T47D (cell line): ENCODE measurements around the gene HTR4.
A peak's percentile ranks its signal among the peaks of the same experiment; 100 is the strongest.

Source experiments
- DNase-seq, 2 experiments: peaks; one replicate each; pipeline versions ENCODE4 v3.0.0 to v3.0.0-alpha.2; 2011 to 2012; ENCODE audit warnings: low read depth in 1 of 2, low spot score in 1 of 2
- JUND ChIP-seq: IDR thresholded peaks from 2 replicates; pipeline ENCODE4 v1.6.1; 2012; ENCODE audit warnings: low read depth
- in situ Hi-C: cut with HindIII; loops from 2 replicates; pipeline ENCODE4 v1.10.0; 2016; ENCODE audit warnings: low sequenced_read_pairs, low pct_unique_long_range_greater_than_20kb

The HTR4 gene

GRCh38 chr5:148467958-148468357 is 186.4 kb downstream of the HTR4 start:
- no peak for DNase-seq
- no peak for TF ChIP-seq JUND
- in situ Hi-C loops, result no loop called here

GRCh38 chr5:148466236-148466580 is 188.1 kb downstream of the HTR4 start:
- no peak for DNase-seq
- no peak for TF ChIP-seq JUND
- in situ Hi-C loops, result no loop called here

DNA sequence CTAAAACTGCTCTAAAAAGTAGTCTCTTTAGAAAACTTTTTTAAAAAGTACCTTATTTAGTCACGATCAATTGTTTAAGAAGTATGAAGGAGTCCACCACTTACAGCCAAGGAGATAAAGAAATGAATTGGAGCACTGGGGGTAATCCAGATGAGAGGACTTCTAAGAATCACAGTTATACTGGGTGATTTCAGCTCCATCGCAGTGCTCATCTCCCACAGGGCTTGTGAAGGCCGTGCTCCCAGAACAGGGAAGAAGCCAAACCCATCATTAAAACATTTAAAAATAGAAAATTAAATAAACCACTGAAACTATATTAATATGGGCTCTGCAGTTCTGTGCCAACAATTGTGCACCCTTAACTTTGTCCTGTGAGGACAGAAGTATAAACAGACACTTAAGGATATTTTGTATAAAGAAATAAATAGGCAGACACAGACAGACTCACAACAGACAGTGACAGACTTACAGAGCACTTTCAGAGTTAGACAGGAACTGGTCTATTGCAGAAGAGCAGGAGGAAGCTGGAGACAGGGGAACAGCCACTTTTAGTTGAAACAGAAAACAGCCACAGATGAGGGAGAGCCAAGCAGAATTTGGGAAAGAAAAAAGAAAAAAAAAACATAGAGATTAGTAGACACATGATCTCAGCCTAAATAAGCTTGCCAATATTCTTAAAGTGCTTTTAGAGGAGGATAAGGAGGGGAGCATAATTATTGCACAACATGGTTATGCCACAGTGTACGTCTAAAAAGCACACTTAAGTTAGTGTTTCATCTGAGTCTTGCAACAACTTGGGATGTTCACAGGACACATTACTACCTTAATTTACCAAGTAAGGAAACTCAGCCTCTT is 188.7 kb downstream of the HTR4 start:
- in situ Hi-C loops, result no loop called here
- no peak for TF ChIP-seq JUND
- DNase-seq, result no peak

DNA sequence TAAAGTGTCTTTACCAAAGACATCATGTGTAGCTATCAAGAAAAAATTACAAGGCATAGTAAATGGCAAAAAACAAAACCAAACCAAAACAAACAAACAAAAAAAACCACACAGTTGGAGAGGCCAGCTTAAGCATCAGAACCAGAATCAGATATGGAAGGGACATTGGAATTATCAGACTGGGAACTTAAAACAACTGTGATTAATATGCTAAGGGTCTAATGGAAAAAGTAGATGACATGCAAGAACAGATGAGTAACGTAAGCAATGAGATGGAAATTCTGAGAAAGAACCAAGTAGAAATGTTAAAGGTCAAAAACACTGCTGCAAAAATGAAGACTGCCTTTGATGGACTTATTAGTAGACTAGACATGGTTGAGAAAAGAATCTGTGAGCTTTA is 194.7 kb downstream of the HTR4 start:
- no peak for TF ChIP-seq JUND
- DNase-seq, result no peak
- in situ Hi-C loops, result no loop called here

DNA sequence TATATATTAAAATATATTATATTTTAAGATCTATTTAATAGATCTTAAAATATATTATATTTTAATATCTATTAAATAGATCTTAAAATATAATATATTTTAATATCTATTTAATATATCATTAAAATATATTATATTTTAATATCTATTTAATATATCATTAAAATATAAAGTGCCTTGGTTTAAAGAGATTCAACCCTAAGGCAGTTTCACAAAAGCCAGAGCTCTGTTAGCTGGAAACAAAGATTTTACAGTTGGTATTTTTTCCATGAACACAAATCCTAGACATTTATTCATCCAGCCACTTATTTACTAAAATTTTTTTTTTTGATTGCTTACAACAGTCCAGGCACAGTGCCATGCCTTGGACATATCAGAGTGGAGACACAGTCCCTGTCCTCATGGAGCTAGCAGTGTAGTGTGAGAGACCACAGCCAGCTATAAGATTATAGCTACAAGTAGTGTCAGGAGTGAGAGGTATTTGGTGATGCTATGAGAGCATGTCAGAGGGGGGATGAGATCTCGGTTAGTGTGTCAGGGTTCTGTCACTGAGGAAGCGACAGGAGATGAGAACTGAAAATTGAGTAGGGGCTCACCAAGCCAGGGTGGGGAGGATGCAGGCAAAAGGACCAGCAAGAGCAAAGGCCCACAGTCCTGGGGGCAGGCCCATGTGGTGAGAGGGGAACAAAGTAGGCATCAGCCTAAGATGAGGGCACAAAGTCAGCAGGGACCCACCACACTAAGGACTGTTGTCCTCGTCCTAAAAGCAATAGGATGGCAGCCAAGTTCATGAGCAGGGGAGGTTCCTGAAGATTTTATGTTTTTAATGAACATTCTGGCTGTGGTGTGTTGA is 196.1 kb downstream of the HTR4 start:
- in situ Hi-C loops, result no loop called here
- no peak for DNase-seq
- TF ChIP-seq JUND, result no peak

- in situ Hi-C loops, result no loop called here
- no peak for DNase-seq
- no peak for TF ChIP-seq JUND
Observed at GRCh38 chr5:148457183-148457620, 197.1 kb downstream of the HTR4 start.

GRCh38 chr5:148455185-148455584 is 199.1 kb downstream of the HTR4 start:
- in situ Hi-C loops, result no loop called here
- DNase-seq, result no peak

GRCh38 chr5:148454576-148454975 is 199.8 kb downstream of the HTR4 start:
- DNase-seq, result no peak
- no peak for TF ChIP-seq JUND
- in situ Hi-C loops, result no loop called here

More at GRCh38 chr5:148455185-148455584, 199.1 kb downstream of the HTR4 start:
- no peak for TF ChIP-seq JUND

- in situ Hi-C loops, result no loop called here
- DNase-seq, result no peak
- TF ChIP-seq JUND, result no peak
Observed at GRCh38 chr5:148452499-148453193, 201.7 kb downstream of the HTR4 start.

DNA sequence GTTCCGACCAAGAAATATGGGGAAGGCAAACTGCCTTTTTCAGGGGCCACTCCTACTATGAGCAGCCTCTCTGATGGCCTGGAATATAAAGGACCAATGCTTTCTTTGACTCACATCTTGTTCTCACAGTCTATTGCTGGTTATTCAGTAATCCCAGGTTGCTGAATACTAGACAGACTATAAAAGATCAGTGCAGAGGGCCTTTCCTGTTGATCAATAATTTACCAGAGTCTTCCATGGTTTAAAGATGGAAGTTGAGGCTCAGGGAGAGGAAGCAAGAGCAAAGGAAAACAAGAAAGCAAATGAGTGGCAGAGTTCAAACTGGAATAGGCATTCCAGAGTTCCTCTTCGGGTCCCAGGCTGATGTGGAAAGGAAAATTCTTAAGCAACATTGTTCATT is 207.7 kb downstream of the HTR4 start:
- in situ Hi-C loops, result no loop called here
- no peak for TF ChIP-seq JUND
- DNase-seq, result no peak

- in situ Hi-C loops, result no loop called here
- no peak for DNase-seq
- no peak for TF ChIP-seq JUND
Observed at GRCh38 chr5:148445578-148445977, 208.7 kb downstream of the HTR4 start.

DNA sequence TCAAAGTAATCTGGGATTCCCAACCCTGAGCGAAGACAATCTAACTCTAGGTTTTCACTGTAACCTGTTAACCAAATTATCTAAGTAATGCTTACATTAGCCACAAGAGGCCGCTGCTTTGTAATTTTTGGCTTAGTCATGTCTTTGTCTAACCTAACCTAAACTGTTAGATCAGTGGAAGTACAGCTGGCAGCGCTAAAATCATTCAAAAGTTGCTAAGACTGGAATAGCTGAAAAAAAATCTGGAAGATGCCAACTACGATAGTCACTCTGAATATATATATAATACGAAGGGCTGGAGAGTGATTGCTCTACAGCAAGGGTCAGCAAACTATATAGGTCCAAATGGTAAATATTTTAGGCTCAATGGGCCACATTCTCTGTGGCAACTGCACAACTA is 210.3 kb downstream of the HTR4 start:
- in situ Hi-C loops, result no loop called here
- DNase-seq, result peak; percentile 49 to 84
- TF ChIP-seq JUND, result no peak

DNA sequence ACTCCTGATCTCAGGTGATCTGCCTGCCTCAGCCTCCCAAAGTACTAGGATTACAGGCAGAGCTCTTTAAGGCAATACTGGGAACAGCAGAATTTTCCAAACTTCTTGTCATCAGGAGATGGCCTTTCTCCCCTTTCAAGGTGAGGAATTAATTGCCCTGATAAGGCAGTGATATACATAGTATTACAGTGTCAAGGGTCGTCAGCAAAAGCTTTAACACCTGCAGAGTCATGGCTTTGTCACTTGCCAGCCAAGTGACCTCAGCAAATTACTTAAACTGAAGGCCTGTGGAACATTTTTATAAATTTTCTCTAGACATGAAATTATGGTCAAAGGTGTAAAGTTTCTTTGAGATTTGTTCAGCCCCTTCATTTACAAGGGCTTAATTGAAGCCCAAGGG is 211.1 kb downstream of the HTR4 start:
- no peak for TF ChIP-seq JUND
- in situ Hi-C loops, result no loop called here
- DNase-seq, result no peak
